A549 (cell line): ENCODE results near the gene AOAH. TPM values are rescaled to one million over a fixed set of nuclear protein-coding genes. Genes with fewer than 3 reads are reported as not detected.
A peak's percentile ranks its signal among the peaks of the same experiment; 100 is the strongest.

Experiments
- ATAC-seq, 2 experiments: fragments of 200-7000 bp in 1 of 2; fragments of >200 bp in 1 of 2; cut with Nextera tagmentation in 1 of 2; cut with Tn5 transposase in 1 of 2; 3 replicates each; pipeline versions ENCODE4 v1.8.0 to v1.9.1; 2018 to 2020; ENCODE audit warnings: mild to moderate bottlenecking in 1 of 2, moderate library complexity in 1 of 2
- CTCF ChIA-PET: fragments of 300-600 bp; sonication (Branson Sonifier 250); formaldehyde crosslinking; extraction: SDS; loops from one replicate; lab custom pipeline; 2021; ENCODE audit warnings: antibody characterized with exemption, inconsistent platforms; lab: Yijun Ruan, JAX
- POLR2A ChIA-PET: fragments of 350-600 bp; formaldehyde crosslinking; extraction: SDS; loops from one replicate; lab custom pipeline; 2021; ENCODE audit warnings: antibody characterized with exemption, inconsistent platforms; lab: Yijun Ruan, JAX
- DNase-seq, 2 experiments: peaks; one replicate each; pipeline versions ENCODE4 v3.0.0 to v3.0.0-alpha.2; 2011 to 2016; ENCODE audit warnings: low read depth in 1 of 2, low spot score in 1 of 2
- FAIRE-seq: peaks from 2 replicates; lab custom pipeline; 2011; peaks lifted over from hg19 to GRCh38; lab: Jason Lieb, UNC
- H3K27ac ChIP-seq, 2 experiments: fragments of >200 bp; sonication (Bioruptor Twin); formaldehyde crosslinking; 3 replicates each; pipeline ENCODE4 v1.5.1; 2016 to 2017
- H3K4me1 ChIP-seq: fragments of >200 bp; sonication (Bioruptor Twin); formaldehyde crosslinking; 3 replicates; pipeline ENCODE4 v1.6.1; 2016
- H3K4me2 ChIP-seq: fragments of >200 bp; sonication (Bioruptor Twin); formaldehyde crosslinking; 3 replicates; pipeline ENCODE4 v1.6.1; 2016
- H3K4me3 ChIP-seq: fragments of >200 bp; sonication (Bioruptor Twin); formaldehyde crosslinking; 3 replicates; pipeline ENCODE4 v1.5.1; 2016
- H3K9me3 ChIP-seq: fragments of >200 bp; sonication (Bioruptor Twin); formaldehyde crosslinking; 3 replicates; pipeline ENCODE4 v1.6.1; 2016
- CBX8 ChIP-seq: fragments of 200-600 bp; sonication (generic); IDR thresholded peaks from 2 replicates; pipeline ENCODE4 v1.6.1; 2016
- CEBPB ChIP-seq, 2 experiments: fragments of >200 bp in 1 of 2; sonication (Bioruptor Twin) in 1 of 2; formaldehyde crosslinking in 1 of 2; IDR thresholded peaks; 2 replicates each; pipeline ENCODE4 v1.6.1; 2012 to 2016
- CHD2 ChIP-seq: fragments of 150-350 bp; IDR thresholded peaks from 2 replicates; pipeline ENCODE4 v1.6.1; 2014; ENCODE audit warnings: low read length; ENCODE audit not compliant: partially characterized antibody
- FOSB ChIP-seq: fragments of 250-450 bp; sonication (Bioruptor Pico); IDR thresholded peaks from 2 replicates; pipeline ENCODE4 v1.5.0; 2020; ENCODE audit warnings: mild to moderate bottlenecking, moderate library complexity
- FOSL2 ChIP-seq, 2 experiments: fragments of 450-650 bp in 1 of 2; fragments of >200 bp in 1 of 2; sonication (Bioruptor Twin) in 1 of 2; formaldehyde crosslinking; IDR thresholded peaks; 2 replicates each; pipeline versions ENCODE4 v1.5.0 to v1.6.1; 2016 to 2020; ENCODE audit warnings: mild to moderate bottlenecking in 1 of 2, moderate library complexity in 1 of 2
- GATA3 ChIP-seq: IDR thresholded peaks from 2 replicates; pipeline ENCODE4 v1.6.1; 2012; ENCODE audit warnings: borderline replicate concordance
- HEYL ChIP-seq: fragments of 250-450 bp; sonication (Bioruptor Pico); IDR thresholded peaks from 2 replicates; pipeline ENCODE4 v1.8.0; 2021; ENCODE audit warnings: mild to moderate bottlenecking, moderate library complexity
- HOXA7 ChIP-seq: fragments of 250-450 bp; sonication (Bioruptor Pico); IDR thresholded peaks from 2 replicates; pipeline ENCODE4 v1.5.0; 2020; ENCODE audit warnings: mild to moderate bottlenecking, moderate library complexity
- HOXB13 ChIP-seq: fragments of 250-450 bp; sonication (Bioruptor Pico); IDR thresholded peaks from 2 replicates; pipeline ENCODE4 v1.5.0; 2020; ENCODE audit warnings: low read depth, mild to moderate bottlenecking, moderate library complexity
- HOXB5 ChIP-seq: fragments of 250-450 bp; sonication (Bioruptor Pico); IDR thresholded peaks from 2 replicates; pipeline ENCODE4 v1.5.0; 2020; ENCODE audit warnings: mild to moderate bottlenecking, moderate library complexity
- JUNB ChIP-seq: fragments of >200 bp; sonication (Bioruptor Twin); formaldehyde crosslinking; IDR thresholded peaks from 2 replicates; pipeline ENCODE4 v1.6.1; 2016
- KDM5A ChIP-seq: fragments of 200-600 bp; sonication (generic); IDR thresholded peaks from 2 replicates; pipeline ENCODE4 v1.6.1; 2016; ENCODE audit warnings: antibody characterized with exemption, mild to moderate bottlenecking
- MAFK ChIP-seq: fragments of 450-650 bp; IDR thresholded peaks from 2 replicates; pipeline ENCODE4 v1.6.1; 2014; ENCODE audit not compliant: partially characterized antibody
- NR3C1 ChIP-seq: fragments of >200 bp; sonication (Bioruptor Twin); formaldehyde crosslinking; IDR thresholded peaks from 3 replicates; pipeline ENCODE4 v1.6.1; 2017
- PHF8 ChIP-seq: fragments of 200-600 bp; sonication (generic); IDR thresholded peaks from 2 replicates; pipeline ENCODE4 v1.6.1; 2016; ENCODE audit warnings: low read depth, mild to moderate bottlenecking, antibody characterized with exemption, moderate library complexity, borderline replicate concordance
- POLR2A ChIP-seq: IDR thresholded peaks from 2 replicates; pipeline ENCODE4 v1.6.1; 2012; ENCODE audit warnings: mild to moderate bottlenecking, low read length
- POLR2AphosphoS2 ChIP-seq: conservative IDR thresholded peaks from 2 replicates; pipeline ENCODE4 v1.6.1; 2012; ENCODE audit warnings: low read length, improper control_type of control experiment, inconsistent platforms
- RNF2 ChIP-seq: fragments of 200-600 bp; sonication (generic); IDR thresholded peaks from 2 replicates; pipeline ENCODE4 v1.6.1; 2016; ENCODE audit warnings: low read depth, mild to moderate bottlenecking, antibody characterized with exemption, moderate library complexity, borderline replicate concordance
- TP53 ChIP-seq: fragments of 250-450 bp; sonication (Bioruptor Pico); IDR thresholded peaks from 2 replicates; pipeline ENCODE4 v1.5.0; 2021; ENCODE audit warnings: mild to moderate bottlenecking, moderate library complexity
- WGBS: methylation state at CpG from one replicate; pipeline ENCODE4 v1.1.6; 2017; ENCODE audit errors: missing lambda C conversion rate; 5-methylcytosine and 5-hydroxymethylcytosine counted together
- polyA plus RNA-seq, 4 experiments: library from polyadenylated mRNA; depleted of rRNA in 3 of 4; stranded (reverse); fragments of >200 nt; fragmentation: RNase III in 1 of 4; extraction: RNeasy Plus Mini Kit Qiagen cat#74134 plus additional on column Dnase treatment in 1 of 4; gene quantifications; 2 replicates in 3 of 4; 3 replicates in 1 of 4; pipeline ENCODE4 v1.2.3, GENCODE V29; 2011 to 2017
- TF ChIP-seq, protein P1 (sequence below): fragments of >200 bp; sonication (Bioruptor Twin); formaldehyde crosslinking; IDR thresholded peaks from 2 replicates; pipeline ENCODE4 v1.6.1; 2016
- TF ChIP-seq, protein P2 (sequence below): IDR thresholded peaks from 2 replicates; pipeline ENCODE4 v1.6.1; 2012
- TF ChIP-seq, protein P3 (sequence below): fragments of >200 bp; sonication (Bioruptor Twin); formaldehyde crosslinking; IDR thresholded peaks from 3 replicates; pipeline ENCODE4 v1.5.1; 2016

The AOAH gene
- polyA plus RNA-seq, 2 of the 4 experiments (the other 2 are of a cell fraction) = 0.09 TPM; not detected in 1

DNA sequence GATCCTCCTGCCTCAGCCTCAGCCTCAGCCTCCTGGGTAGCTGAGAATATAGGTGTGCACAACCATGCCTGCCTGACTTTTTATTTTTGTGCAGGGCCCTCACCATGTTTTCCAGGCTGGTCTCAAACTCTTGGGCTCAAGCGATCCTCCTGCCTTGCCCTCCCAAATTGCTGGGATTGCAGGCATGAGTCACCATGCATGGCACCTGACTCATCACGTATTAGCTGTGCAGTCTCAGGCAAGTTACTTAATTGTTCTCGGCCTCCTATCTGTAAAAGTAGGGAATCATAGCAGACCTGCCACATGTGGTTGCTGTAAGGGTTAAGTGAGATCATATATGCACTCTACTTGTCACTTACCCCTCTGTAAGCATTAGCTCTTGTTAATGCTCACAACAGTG, 217.5 kb downstream of the AOAH start:
- POLR2A ChIA-PET = no interaction called here
- 6% methylated on average over 3 of the region's 3 CpGs for WGBS
- Histone ChIP-seq H3K9me3 (no peaks in the 10 kb centered on the region), H3K27ac (peak overlapping the region in 1 of 2 experiments; percentile 46; a peak in 2 of 6 replicates), H3K4me2 (peak overlapping the region; percentile 26; the same call in 1 of the 3 replicates), H3K4me3 (no peak overlapping the region), H3K4me1 (peaks cover 9% of the 10 kb centered on the region; the same call in 2 of the 3 replicates)
- FAIRE-seq (no peak), DNase-seq (peak in 1 of 2 experiments; percentile 27), ATAC-seq (peak; percentile 63 to 72; a peak in 4 of 6 replicates)
- CTCF ChIA-PET = interaction anchor here (1.2 to 5.0 kb wide), 5 partner anchors 17 to 675 kb away, joined by 3 to 22 read pairs (median 7); no protein-coding TSS in a partner anchor
- peak; percentile 49; the same call in 1 of the 2 replicates for TF ChIP-seq FOSL2 (IDR thresholded peaks at IDR 0.05)
- peak; percentile 82 for TF ChIP-seq FOSL2 (CRISPR knock-in tag; IDR thresholded peaks at IDR 0.05)
- no peak for TF ChIP-seq HOXA7 (CRISPR knock-in tag)
- peak; percentile 42 for TF ChIP-seq JUNB
- TF ChIP-seq, protein P1, sequence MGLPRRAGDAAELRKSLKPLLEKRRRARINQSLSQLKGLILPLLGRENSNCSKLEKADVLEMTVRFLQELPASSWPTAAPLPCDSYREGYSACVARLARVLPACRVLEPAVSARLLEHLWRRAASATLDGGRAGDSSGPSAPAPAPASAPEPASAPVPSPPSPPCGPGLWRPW = no peak
- TF ChIP-seq, protein P2, sequence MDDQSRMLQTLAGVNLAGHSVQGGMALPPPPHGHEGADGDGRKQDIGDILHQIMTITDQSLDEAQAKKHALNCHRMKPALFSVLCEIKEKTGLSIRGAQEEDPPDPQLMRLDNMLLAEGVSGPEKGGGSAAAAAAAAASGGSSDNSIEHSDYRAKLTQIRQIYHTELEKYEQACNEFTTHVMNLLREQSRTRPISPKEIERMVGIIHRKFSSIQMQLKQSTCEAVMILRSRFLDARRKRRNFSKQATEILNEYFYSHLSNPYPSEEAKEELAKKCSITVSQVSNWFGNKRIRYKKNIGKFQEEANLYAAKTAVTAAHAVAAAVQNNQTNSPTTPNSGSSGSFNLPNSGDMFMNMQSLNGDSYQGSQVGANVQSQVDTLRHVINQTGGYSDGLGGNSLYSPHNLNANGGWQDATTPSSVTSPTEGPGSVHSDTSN = no peak
- TF ChIP-seq POLR2A = no peak
- no peak for TF ChIP-seq HOXB5
- no peak for TF ChIP-seq HEYL (CRISPR knock-in tag)
- TF ChIP-seq CEBPB (IDR thresholded peaks at IDR 0.05) = 0 out of 4 replicates have a peak, but pooled peaks of 1 of the 2 experiments have one; percentile 23
- TF ChIP-seq HOXB13 (CRISPR knock-in tag) = no peak
- TF ChIP-seq, protein P3, sequence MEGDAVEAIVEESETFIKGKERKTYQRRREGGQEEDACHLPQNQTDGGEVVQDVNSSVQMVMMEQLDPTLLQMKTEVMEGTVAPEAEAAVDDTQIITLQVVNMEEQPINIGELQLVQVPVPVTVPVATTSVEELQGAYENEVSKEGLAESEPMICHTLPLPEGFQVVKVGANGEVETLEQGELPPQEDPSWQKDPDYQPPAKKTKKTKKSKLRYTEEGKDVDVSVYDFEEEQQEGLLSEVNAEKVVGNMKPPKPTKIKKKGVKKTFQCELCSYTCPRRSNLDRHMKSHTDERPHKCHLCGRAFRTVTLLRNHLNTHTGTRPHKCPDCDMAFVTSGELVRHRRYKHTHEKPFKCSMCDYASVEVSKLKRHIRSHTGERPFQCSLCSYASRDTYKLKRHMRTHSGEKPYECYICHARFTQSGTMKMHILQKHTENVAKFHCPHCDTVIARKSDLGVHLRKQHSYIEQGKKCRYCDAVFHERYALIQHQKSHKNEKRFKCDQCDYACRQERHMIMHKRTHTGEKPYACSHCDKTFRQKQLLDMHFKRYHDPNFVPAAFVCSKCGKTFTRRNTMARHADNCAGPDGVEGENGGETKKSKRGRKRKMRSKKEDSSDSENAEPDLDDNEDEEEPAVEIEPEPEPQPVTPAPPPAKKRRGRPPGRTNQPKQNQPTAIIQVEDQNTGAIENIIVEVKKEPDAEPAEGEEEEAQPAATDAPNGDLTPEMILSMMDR = no peak
- TF ChIP-seq RNF2 = no peak
- no peak for TF ChIP-seq FOSB

DNA sequence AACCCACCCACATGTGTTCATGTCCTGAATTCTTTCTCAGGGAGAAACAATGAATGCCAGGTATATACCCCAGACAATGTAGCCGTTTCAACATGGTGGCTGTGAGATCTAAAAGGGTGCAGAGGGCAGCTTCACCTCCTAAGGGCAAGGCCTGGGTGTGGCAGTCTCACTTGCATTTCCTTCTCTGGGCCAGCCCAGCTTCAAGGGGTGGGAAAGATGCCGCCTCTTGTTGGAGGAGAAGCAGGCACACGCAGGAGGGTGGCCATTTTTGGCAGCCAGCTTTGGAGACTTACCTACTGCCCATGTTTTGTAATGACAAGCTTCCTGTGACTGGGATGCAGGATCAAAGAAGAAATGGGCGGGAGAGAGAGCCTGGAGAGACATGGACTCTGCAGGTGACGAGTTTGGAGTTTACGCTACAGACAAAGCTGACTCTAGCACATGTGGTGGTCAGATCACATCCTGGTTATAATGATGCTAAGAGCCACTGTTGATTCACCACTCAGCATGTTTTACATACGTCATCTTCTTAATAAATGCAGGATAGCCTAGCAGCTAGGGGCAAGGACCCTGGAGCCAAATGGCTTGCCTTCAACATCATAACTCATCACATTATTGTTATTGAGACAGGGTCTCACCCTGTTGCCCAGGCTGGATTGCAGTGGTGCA, 218.0 kb downstream of the AOAH start:
- ATAC-seq (no peak), DNase-seq (no peak), FAIRE-seq (no peak)
- TF ChIP-seq FOSL2 (IDR thresholded peaks at IDR 0.05) (no peak), FOSL2 (CRISPR knock-in tag; IDR thresholded peaks at IDR 0.05) (no peak), HOXB5 (no peak), TP53 (CRISPR knock-in tag) (no peak), CHD2 (no peak), GATA3 (no peak), CBX8 (no peak), FOSB (no peak), KDM5A (no peak), HOXA7 (CRISPR knock-in tag) (no peak), NR3C1 (no peak), POLR2AphosphoS2 (no peak), PHF8 (no peak), MAFK (no peak)
- TF ChIP-seq, protein P3 = no peak
- ChIA-PET CTCF (interaction anchor here (1.2 to 5.0 kb wide), 5 partner anchors 17 to 675 kb away, joined by 3 to 22 read pairs (median 7); no protein-coding TSS in a partner anchor), POLR2A (no interaction called here)
- H3K27ac ChIP-seq = peak overlapping the region in 1 of 2 experiments; percentile 32; a peak in 1 of 6 replicates
- H3K4me2 ChIP-seq = no peak overlapping the region
- WGBS = 88% methylated on average over 7 of the region's 7 CpGs
- peaks cover 9% of the 10 kb centered on the region; the same call in 2 of the 3 replicates for H3K4me1 ChIP-seq
- no peaks in the 10 kb centered on the region for H3K9me3 ChIP-seq
- H3K4me3 ChIP-seq = no peak overlapping the region
